Smooth muscle cell (in vitro differentiated cells): Measurements from ENCODE around the gene TBRG4. TPM values are rescaled to one million over a fixed set of nuclear protein-coding genes. Genes with fewer than 3 reads are reported as not detected.
A peak's percentile ranks its signal among the peaks of the same experiment; 100 is the strongest.

Experiments used
- DNase-seq: peaks from one replicate; lab custom pipeline; 2025; ENCODE audit not compliant: unreplicated experiment; lab: John Stamatoyannopoulos, UW
- H2AFZ ChIP-seq: fragments of 200-600 bp; sonication (generic); 2 replicates; pipeline ENCODE4 v1.6.0; 2016; ENCODE audit warnings: antibody characterized with exemption, low read depth, mild to moderate bottlenecking
- H3F3A ChIP-seq: fragments of 200-600 bp; sonication (generic); 2 replicates; pipeline ENCODE4 v1.6.0; 2017; ENCODE audit warnings: antibody characterized with exemption, low read depth
- H3K27ac ChIP-seq: fragments of 200-600 bp; sonication (generic); 2 replicates; pipeline ENCODE4 v1.5.1; 2016; ENCODE audit warnings: low read depth, mild to moderate bottlenecking
- H3K27me3 ChIP-seq: fragments of 200-600 bp; sonication (generic); 2 replicates; pipeline ENCODE4 v1.6.1; 2016; ENCODE audit warnings: low read depth, mild to moderate bottlenecking
- H3K36me3 ChIP-seq: fragments of 200-600 bp; sonication (generic); 2 replicates; pipeline ENCODE4 v1.5.1; 2016; ENCODE audit warnings: low read depth
- H3K4me1 ChIP-seq: fragments of 200-600 bp; sonication (generic); 2 replicates; pipeline ENCODE4 v1.5.1; 2016; ENCODE audit warnings: low read depth
- H3K4me2 ChIP-seq: fragments of 200-600 bp; sonication (generic); 2 replicates; pipeline ENCODE4 v1.6.0; 2016; ENCODE audit warnings: mild to moderate bottlenecking
- H3K4me3 ChIP-seq: fragments of 200-600 bp; sonication (generic); 2 replicates; pipeline ENCODE4 v1.5.1; 2016; ENCODE audit warnings: mild to moderate bottlenecking
- H3K79me2 ChIP-seq: fragments of 200-600 bp; sonication (generic); 2 replicates; pipeline ENCODE4 v1.6.0; 2016; ENCODE audit warnings: low read depth, mild to moderate bottlenecking
- H3K9ac ChIP-seq: fragments of 200-600 bp; sonication (generic); 2 replicates; pipeline ENCODE4 v1.6.0; 2016; ENCODE audit warnings: low read depth
- H3K9me3 ChIP-seq: fragments of 200-600 bp; sonication (generic); replicated peaks from 2 replicates; pipeline ENCODE4 v1.5.1; 2016; ENCODE audit warnings: low read depth
- H4K20me1 ChIP-seq: fragments of 200-600 bp; sonication (generic); 2 replicates; pipeline ENCODE4 v1.6.0; 2016; ENCODE audit warnings: low read depth
- CTCF ChIP-seq: fragments of 200-600 bp; sonication (generic); IDR thresholded peaks from 2 replicates; pipeline ENCODE4 v1.5.1; 2017; ENCODE audit warnings: borderline replicate concordance, mild to moderate bottlenecking, antibody characterized with exemption; ENCODE audit not compliant: insufficient read depth, poor library complexity, severe bottlenecking
- WGBS: methylation state at CpG from one replicate; pipeline ENCODE4 v1.1.7; 2016; ENCODE audit warnings: low lambda C conversion rate; 5-methylcytosine and 5-hydroxymethylcytosine counted together
- polyA plus RNA-seq: library from polyadenylated mRNA; unstranded; fragments of >200 nt; fragmentation: Nextera tagmentation; extraction: Ambion mirVana; gene quantifications from 2 replicates; pipeline ENCODE4 v1.2.1, GENCODE V29; 2016
- total RNA-seq: library from RNA; depleted of rRNA; stranded (reverse); fragments of >200 nt; gene quantifications from 2 replicates; pipeline ENCODE4 v1.2.3, GENCODE V29; 2014

The TBRG4 gene
- total and polyA plus RNA-seq, 2 experiments from 2014 or later: 30.2 to 52.5 TPM

GRCh38 chr7:45087301-45088145, 24.0 kb downstream of the TBRG4 start:
- Histone ChIP-seq H3K9ac (no peak overlapping the region), H3K4me1 (no peaks in the 10 kb centered on the region), H3K4me3 (no peak overlapping the region), H3F3A (no peaks in the 10 kb centered on the region), H3K27me3 (no peaks in the 10 kb centered on the region), H3K9me3 (no peaks in the 10 kb centered on the region), H2AFZ (no peak overlapping the region), H3K4me2 (peak overlapping the region; percentile 97), H3K36me3 (no peaks in the 10 kb centered on the region), H3K79me2 (no peaks in the 10 kb centered on the region), H4K20me1 (no peaks in the 10 kb centered on the region), H3K27ac (no peak overlapping the region)
- TF ChIP-seq CTCF: no peak
- WGBS: 96% methylated on average over 6 of the region's 6 CpGs
- DNase-seq: no peak

GRCh38 chr7:45086331-45087065, 25.0 kb downstream of the TBRG4 start:
- Histone ChIP-seq H3K4me2 (no peak overlapping the region), H3K9ac (no peak overlapping the region), H3K4me1 (no peaks in the 10 kb centered on the region), H3K79me2 (no peaks in the 10 kb centered on the region), H4K20me1 (no peaks in the 10 kb centered on the region), H3K4me3 (no peak overlapping the region), H3K27ac (no peak overlapping the region), H3K27me3 (no peaks in the 10 kb centered on the region), H2AFZ (no peak overlapping the region), H3F3A (no peaks in the 10 kb centered on the region), H3K9me3 (no peaks in the 10 kb centered on the region), H3K36me3 (no peaks in the 10 kb centered on the region)
- DNase-seq: no peak
- no peak for TF ChIP-seq CTCF
- WGBS: 91% methylated on average over 15 of the region's 15 CpGs

- no peaks in the 10 kb centered on the region for H3K36me3 ChIP-seq
- DNase-seq: no peak
- no peaks in the 10 kb centered on the region for H3K79me2 ChIP-seq
- WGBS: 88% methylated on average over 19 of the region's 23 CpGs
- no peak overlapping the region for H3K9ac ChIP-seq
- no peak overlapping the region for H3K27ac ChIP-seq
- H3K4me3 ChIP-seq: no peak overlapping the region
- no peaks in the 10 kb centered on the region for H3K27me3 ChIP-seq
- no peaks in the 10 kb centered on the region for H3K9me3 ChIP-seq
- H3F3A ChIP-seq: no peaks in the 10 kb centered on the region
- no peaks in the 10 kb centered on the region for H3K4me1 ChIP-seq
- H3K4me2 ChIP-seq: no peak overlapping the region
- no peaks in the 10 kb centered on the region for H4K20me1 ChIP-seq
- no peak for TF ChIP-seq CTCF
- H2AFZ ChIP-seq: no peak overlapping the region
Measured at GRCh38 chr7:45085619-45086200, 25.8 kb downstream of the TBRG4 start.
